ENCODE measurements around the gene ACTRT3. TPM values are rescaled to one million over a fixed set of nuclear protein-coding genes. Genes with fewer than 3 reads are reported as not detected.

ACTRT3 gene
- total and polyA plus RNA-seq, 2 experiments from 2014 or later = 2.9 to 5.2 TPM

DNA sequence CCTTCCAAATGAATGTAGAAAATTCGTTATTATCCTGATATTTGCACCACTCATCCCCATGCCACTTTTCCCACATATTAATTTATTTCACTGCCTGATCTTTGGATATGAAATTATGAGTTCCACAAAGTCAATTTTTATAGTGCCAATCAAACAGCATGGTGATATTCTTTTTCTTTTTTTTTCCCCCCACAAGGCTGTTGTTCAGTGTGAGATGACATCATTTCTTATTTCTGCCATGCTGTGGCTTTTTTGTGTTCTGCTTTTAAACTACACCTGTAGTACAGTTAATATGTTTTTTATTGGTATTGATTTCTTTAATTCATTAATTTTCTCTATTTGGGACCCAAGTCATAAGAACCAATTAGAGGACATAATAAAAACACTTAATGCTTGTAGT lies 18.4 kb upstream of the ACTRT3 start (continued):
- TF ChIP-seq, protein P1, sequence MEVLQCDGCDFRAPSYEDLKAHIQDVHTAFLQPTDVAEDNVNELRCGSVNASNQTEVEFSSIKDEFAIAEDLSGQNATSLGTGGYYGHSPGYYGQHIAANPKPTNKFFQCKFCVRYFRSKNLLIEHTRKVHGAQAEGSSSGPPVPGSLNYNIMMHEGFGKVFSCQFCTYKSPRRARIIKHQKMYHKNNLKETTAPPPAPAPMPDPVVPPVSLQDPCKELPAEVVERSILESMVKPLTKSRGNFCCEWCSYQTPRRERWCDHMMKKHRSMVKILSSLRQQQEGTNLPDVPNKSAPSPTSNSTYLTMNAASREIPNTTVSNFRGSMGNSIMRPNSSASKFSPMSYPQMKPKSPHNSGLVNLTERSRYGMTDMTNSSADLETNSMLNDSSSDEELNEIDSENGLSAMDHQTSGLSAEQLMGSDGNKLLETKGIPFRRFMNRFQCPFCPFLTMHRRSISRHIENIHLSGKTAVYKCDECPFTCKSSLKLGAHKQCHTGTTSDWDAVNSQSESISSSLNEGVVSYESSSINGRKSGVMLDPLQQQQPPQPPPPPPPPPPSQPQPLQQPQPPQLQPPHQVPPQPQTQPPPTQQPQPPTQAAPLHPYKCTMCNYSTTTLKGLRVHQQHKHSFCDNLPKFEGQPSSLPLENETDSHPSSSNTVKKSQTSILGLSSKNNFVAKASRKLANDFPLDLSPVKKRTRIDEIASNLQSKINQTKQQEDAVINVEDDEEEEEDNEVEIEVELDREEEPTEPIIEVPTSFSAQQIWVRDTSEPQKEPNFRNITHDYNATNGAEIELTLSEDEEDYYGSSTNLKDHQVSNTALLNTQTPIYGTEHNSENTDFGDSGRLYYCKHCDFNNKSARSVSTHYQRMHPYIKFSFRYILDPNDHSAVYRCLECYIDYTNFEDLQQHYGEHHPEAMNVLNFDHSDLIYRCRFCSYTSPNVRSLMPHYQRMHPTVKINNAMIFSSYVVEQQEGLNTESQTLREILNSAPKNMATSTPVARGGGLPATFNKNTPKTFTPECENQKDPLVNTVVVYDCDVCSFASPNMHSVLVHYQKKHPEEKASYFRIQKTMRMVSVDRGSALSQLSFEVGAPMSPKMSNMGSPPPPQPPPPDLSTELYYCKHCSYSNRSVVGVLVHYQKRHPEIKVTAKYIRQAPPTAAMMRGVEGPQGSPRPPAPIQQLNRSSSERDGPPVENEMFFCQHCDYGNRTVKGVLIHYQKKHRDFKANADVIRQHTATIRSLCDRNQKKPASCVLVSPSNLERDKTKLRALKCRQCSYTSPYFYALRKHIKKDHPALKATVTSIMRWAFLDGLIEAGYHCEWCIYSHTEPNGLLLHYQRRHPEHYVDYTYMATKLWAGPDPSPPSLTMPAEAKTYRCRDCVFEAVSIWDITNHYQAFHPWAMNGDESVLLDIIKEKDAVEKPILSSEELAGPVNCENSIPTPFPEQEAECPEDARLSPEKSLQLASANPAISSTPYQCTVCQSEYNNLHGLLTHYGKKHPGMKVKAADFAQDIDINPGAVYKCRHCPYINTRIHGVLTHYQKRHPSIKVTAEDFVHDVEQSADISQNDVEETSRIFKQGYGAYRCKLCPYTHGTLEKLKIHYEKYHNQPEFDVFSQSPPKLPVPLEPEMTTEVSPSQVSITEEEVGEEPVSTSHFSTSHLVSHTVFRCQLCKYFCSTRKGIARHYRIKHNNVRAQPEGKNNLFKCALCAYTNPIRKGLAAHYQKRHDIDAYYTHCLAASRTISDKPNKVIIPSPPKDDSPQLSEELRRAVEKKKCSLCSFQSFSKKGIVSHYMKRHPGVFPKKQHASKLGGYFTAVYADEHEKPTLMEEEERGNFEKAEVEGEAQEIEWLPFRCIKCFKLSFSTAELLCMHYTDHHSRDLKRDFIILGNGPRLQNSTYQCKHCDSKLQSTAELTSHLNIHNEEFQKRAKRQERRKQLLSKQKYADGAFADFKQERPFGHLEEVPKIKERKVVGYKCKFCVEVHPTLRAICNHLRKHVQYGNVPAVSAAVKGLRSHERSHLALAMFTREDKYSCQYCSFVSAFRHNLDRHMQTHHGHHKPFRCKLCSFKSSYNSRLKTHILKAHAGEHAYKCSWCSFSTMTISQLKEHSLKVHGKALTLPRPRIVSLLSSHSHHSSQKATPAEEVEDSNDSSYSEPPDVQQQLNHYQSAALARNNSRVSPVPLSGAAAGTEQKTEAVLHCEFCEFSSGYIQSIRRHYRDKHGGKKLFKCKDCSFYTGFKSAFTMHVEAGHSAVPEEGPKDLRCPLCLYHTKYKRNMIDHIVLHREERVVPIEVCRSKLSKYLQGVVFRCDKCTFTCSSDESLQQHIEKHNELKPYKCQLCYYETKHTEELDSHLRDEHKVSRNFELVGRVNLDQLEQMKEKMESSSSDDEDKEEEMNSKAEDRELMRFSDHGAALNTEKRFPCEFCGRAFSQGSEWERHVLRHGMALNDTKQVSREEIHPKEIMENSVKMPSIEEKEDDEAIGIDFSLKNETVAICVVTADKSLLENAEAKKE (CRISPR knock-in tag; IDR thresholded peaks at IDR 0.05) = no peak
- no peak for TF ChIP-seq NANOG (IDR thresholded peaks at IDR 0.05; ENCODE audit: borderline replicate concordance)
- TF ChIP-seq, protein P2, sequence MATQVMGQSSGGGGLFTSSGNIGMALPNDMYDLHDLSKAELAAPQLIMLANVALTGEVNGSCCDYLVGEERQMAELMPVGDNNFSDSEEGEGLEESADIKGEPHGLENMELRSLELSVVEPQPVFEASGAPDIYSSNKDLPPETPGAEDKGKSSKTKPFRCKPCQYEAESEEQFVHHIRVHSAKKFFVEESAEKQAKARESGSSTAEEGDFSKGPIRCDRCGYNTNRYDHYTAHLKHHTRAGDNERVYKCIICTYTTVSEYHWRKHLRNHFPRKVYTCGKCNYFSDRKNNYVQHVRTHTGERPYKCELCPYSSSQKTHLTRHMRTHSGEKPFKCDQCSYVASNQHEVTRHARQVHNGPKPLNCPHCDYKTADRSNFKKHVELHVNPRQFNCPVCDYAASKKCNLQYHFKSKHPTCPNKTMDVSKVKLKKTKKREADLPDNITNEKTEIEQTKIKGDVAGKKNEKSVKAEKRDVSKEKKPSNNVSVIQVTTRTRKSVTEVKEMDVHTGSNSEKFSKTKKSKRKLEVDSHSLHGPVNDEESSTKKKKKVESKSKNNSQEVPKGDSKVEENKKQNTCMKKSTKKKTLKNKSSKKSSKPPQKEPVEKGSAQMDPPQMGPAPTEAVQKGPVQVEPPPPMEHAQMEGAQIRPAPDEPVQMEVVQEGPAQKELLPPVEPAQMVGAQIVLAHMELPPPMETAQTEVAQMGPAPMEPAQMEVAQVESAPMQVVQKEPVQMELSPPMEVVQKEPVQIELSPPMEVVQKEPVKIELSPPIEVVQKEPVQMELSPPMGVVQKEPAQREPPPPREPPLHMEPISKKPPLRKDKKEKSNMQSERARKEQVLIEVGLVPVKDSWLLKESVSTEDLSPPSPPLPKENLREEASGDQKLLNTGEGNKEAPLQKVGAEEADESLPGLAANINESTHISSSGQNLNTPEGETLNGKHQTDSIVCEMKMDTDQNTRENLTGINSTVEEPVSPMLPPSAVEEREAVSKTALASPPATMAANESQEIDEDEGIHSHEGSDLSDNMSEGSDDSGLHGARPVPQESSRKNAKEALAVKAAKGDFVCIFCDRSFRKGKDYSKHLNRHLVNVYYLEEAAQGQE (IDR thresholded peaks at IDR 0.05; ENCODE audit: unreplicated experiment) = no peak

DNA sequence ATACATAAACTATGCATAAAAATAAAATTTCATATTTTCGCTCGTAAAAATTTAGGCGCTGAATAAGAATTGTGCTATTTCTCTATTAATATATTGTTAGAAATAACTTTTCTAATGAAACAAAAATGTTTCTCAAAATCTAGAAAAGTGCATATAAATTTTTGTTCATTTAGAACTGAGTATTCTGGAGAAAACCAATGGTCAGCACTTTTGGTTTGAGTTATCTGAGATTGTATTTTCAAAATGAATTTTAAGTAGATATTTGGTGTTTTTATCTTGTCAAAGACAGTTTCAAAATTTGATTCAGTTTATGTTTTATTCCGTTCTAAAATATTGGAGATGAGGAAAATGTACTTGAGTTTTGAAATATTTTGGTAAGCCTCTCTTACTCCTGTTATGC lies 17.8 kb upstream of the ACTRT3 start:
- Histone ChIP-seq H4K20me1 (replicated peaks; ENCODE audit: insufficient read depth) (no peaks in the 10 kb centered on the region; the same call in 1 of the 2 replicates), H3K27ac (ENCODE audit: low read depth) (no peak overlapping the region), H2AFZ (no peak overlapping the region), H3K9me2 (ENCODE audit: insufficient read depth) (no peaks in the 10 kb centered on the region), H3K36me3 (ENCODE audit: insufficient read depth) (peaks cover 42% of the 10 kb centered on the region), H3K4me3 (no peak overlapping the region), H3K4me1 (ENCODE audit: insufficient read depth) (no peaks in the 10 kb centered on the region), H3K79me2 (replicated peaks; ENCODE audit: insufficient read depth) (no peaks in the 10 kb centered on the region), H3K27me3 (ENCODE audit: insufficient read depth) (no peaks in the 10 kb centered on the region), H3F3A (replicated peaks; ENCODE audit: low read depth) (no peaks in the 10 kb centered on the region), H3K4me2 (no peak overlapping the region)
- Mint-ChIP-seq H3K4me1 (no peaks in the 10 kb centered on the region), H3K27ac (no peak overlapping the region), H3K36me3 (ENCODE audit: low read depth) (peaks cover 36% of the 10 kb centered on the region), H3K27me3 (ENCODE audit: insufficient read depth, low read depth, poor library complexity) (no peaks in the 10 kb centered on the region), H3K9me3 (no peaks in the 10 kb centered on the region), H3K4me3 (no peak overlapping the region)
- ATAC-seq (no peak), DNase-seq (ENCODE audit: low spot score) (no peak)
- no peak for TF ChIP-seq JUNB (IDR thresholded peaks at IDR 0.05; ENCODE audit: unreplicated experiment)
- no peak for TF ChIP-seq POLR2AphosphoS5 (IDR thresholded peaks at IDR 0.05; ENCODE audit: low read depth)
- TF ChIP-seq, protein P3, sequence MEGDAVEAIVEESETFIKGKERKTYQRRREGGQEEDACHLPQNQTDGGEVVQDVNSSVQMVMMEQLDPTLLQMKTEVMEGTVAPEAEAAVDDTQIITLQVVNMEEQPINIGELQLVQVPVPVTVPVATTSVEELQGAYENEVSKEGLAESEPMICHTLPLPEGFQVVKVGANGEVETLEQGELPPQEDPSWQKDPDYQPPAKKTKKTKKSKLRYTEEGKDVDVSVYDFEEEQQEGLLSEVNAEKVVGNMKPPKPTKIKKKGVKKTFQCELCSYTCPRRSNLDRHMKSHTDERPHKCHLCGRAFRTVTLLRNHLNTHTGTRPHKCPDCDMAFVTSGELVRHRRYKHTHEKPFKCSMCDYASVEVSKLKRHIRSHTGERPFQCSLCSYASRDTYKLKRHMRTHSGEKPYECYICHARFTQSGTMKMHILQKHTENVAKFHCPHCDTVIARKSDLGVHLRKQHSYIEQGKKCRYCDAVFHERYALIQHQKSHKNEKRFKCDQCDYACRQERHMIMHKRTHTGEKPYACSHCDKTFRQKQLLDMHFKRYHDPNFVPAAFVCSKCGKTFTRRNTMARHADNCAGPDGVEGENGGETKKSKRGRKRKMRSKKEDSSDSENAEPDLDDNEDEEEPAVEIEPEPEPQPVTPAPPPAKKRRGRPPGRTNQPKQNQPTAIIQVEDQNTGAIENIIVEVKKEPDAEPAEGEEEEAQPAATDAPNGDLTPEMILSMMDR (conservative IDR thresholded peaks at IDR 0.05; ENCODE audit: low read depth in 2 of 2) = no peak
- no peak for TF ChIP-seq ZNF114 (CRISPR knock-in tag; IDR thresholded peaks at IDR 0.05)
- TF ChIP-seq CREB1 (CRISPR knock-in tag; IDR thresholded peaks at IDR 0.05; ENCODE audit: low read depth) = no peak
- TF ChIP-seq, protein P4, sequence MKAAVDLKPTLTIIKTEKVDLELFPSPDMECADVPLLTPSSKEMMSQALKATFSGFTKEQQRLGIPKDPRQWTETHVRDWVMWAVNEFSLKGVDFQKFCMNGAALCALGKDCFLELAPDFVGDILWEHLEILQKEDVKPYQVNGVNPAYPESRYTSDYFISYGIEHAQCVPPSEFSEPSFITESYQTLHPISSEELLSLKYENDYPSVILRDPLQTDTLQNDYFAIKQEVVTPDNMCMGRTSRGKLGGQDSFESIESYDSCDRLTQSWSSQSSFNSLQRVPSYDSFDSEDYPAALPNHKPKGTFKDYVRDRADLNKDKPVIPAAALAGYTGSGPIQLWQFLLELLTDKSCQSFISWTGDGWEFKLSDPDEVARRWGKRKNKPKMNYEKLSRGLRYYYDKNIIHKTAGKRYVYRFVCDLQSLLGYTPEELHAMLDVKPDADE (IDR thresholded peaks at IDR 0.05) = no peak
- no peak for TF ChIP-seq EZH2 (IDR thresholded peaks at IDR 0.05; ENCODE audit: low read depth, unreplicated experiment)

Data from GM23338 (cell line).